HL-60 (cell line): Measurements from ENCODE around the gene DNAJB1.

ENCODE experiments used
- DNase-seq, 2 experiments: peaks; one replicate each; pipeline ENCODE4 v3.0.0-alpha.2; 2010 to 2020; ENCODE audit warnings: low read depth in 1 of 2, low spot score in 1 of 2
- H3K27ac ChIP-seq: fragments of 250-450 bp; sonication (Bioruptor Pico); replicated peaks from 2 replicates; pipeline ENCODE4 v1.5.1; 2020; ENCODE audit warnings: mild to moderate bottlenecking, moderate library complexity
- H3K27me3 ChIP-seq: fragments of 250-450 bp; sonication (Bioruptor Pico); 2 replicates; pipeline ENCODE4 v1.5.1; 2021; ENCODE audit warnings: mild to moderate bottlenecking, moderate library complexity; ENCODE audit not compliant: insufficient read depth, poor library complexity, severe bottlenecking
- H3K4me3 ChIP-seq: replicated peaks from 2 replicates; pipeline ENCODE4 v1.5.1; 2011; ENCODE audit warnings: mild to moderate bottlenecking, control low read depth, low read length; ENCODE audit not compliant: insufficient read depth
- CTCF ChIP-seq: IDR thresholded peaks from one replicate; pipeline ENCODE4 v1.5.1; 2011; ENCODE audit warnings: low read length, control low read depth, inconsistent platforms; ENCODE audit not compliant: insufficient read depth
- GABPA ChIP-seq: IDR thresholded peaks from 2 replicates; pipeline ENCODE4 v1.6.1; 2012; ENCODE audit warnings: low read depth
- POLR2AphosphoS5 ChIP-seq: IDR thresholded peaks from 2 replicates; pipeline ENCODE4 v1.6.1; 2012; ENCODE audit warnings: low read depth
- REST ChIP-seq: IDR thresholded peaks from 2 replicates; pipeline ENCODE4 v1.6.1; 2012; ENCODE audit warnings: low read depth; ENCODE audit not compliant: insufficient replicate concordance
- SPI1 ChIP-seq: IDR thresholded peaks from 2 replicates; pipeline ENCODE4 v1.6.1; 2012; ENCODE audit warnings: low read depth, mild to moderate bottlenecking, borderline replicate concordance

Gene DNAJB1

GRCh38 chr19:14558370-14559066 lies 40.3 kb upstream of the DNAJB1 start:
- Histone ChIP-seq H3K4me3 (no peak overlapping the region), H3K27me3 (no peaks in the 10 kb centered on the region), H3K27ac (no peak overlapping the region)
- DNase-seq, result no peak
- no peak for TF ChIP-seq POLR2AphosphoS5
- TF ChIP-seq GABPA, result no peak
- TF ChIP-seq SPI1, result no peak
- no peak for TF ChIP-seq CTCF
- TF ChIP-seq REST, result no peak

- peak; percentile 85 for TF ChIP-seq CTCF
- no peak for TF ChIP-seq SPI1
- H3K27me3 ChIP-seq, result no peaks in the 10 kb centered on the region
- H3K27ac ChIP-seq, result no peak overlapping the region
- DNase-seq, result peak; percentile 65 to 75
- no peak overlapping the region for H3K4me3 ChIP-seq
Observed at GRCh38 chr19:14556662-14557188, 38.5 kb upstream of the DNAJB1 start.

- no peaks in the 10 kb centered on the region for H3K27me3 ChIP-seq
- TF ChIP-seq REST (no peak), GABPA (no peak), CTCF (no peak), SPI1 (no peak), POLR2AphosphoS5 (no peak)
- H3K4me3 ChIP-seq, result no peak overlapping the region
- DNase-seq, result no peak
- no peak overlapping the region for H3K27ac ChIP-seq
Observed at GRCh38 chr19:14555918-14556661, 37.9 kb upstream of the DNAJB1 start.
